22Rv1 (cell line): ENCODE data around the gene FBXO42.
"Not testable (repeated sequence)": the region's sequence is repeated elsewhere in the genome, so short reads cannot be mapped to it uniquely, and the experiment has no call there.

Experiments
- H3K27ac ChIP-seq: fragments of 450-650 bp; 2 replicates; pipeline ENCODE4 v1.5.1; 2017
- ZFX ChIP-seq: fragments of 450-650 bp; IDR thresholded peaks from 2 replicates; pipeline ENCODE4 v1.6.1; 2017; ENCODE audit warnings: antibody characterized with exemption, borderline replicate concordance
- TF ChIP-seq, protein P1 (sequence below): fragments of 450-650 bp; IDR thresholded peaks from 2 replicates; pipeline ENCODE4 v1.5.1; 2017; ENCODE audit warnings: mild to moderate bottlenecking

FBXO42 gene

DNA sequence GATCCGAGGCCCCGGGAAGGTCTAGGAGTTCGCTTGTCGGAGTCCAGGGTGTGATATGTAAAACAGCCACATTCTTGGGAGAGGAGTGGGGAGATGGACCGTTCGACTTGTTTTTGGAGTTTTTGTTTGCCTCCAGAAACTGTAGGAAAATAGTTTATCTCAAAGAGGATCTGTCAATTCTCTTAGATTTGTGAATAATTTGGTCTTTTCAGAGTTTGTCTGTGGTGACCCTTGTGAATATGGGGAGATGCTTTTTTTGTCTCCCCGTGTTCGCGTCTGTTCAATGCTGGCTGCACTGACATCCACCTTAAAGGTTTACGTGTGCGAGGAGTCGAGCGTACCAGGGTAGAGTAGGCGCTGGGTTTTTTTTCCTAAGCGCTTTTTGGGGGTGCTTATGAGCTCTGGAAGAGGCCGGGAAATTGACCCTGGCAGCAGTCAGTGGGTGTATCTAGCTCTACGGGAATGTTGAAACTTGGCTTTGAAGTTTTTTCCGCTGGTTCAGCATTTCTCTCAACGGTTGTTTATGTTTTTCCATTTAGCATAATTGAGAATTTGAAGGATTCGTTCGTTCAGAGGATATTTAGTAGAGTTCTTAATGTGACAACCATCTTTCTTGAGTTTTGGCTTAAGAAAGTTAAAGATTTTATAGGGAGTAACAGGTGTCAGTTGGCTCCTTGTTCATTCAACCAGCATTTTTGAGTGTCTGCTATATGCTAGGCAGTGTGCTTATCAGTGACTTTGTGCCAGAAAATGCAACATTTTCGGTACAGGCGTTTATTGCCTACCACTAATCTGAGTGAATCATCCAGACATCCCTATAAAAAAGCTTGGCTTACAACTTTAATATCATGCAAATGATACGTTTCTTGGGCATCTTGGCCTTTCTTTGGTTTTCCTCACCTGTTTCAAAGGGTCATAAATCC is 15.9 kb upstream of the FBXO42 start:
- H3K27ac ChIP-seq, result peak overlapping the region; percentile 88
- no peak for TF ChIP-seq ZFX
- TF ChIP-seq, protein P1, sequence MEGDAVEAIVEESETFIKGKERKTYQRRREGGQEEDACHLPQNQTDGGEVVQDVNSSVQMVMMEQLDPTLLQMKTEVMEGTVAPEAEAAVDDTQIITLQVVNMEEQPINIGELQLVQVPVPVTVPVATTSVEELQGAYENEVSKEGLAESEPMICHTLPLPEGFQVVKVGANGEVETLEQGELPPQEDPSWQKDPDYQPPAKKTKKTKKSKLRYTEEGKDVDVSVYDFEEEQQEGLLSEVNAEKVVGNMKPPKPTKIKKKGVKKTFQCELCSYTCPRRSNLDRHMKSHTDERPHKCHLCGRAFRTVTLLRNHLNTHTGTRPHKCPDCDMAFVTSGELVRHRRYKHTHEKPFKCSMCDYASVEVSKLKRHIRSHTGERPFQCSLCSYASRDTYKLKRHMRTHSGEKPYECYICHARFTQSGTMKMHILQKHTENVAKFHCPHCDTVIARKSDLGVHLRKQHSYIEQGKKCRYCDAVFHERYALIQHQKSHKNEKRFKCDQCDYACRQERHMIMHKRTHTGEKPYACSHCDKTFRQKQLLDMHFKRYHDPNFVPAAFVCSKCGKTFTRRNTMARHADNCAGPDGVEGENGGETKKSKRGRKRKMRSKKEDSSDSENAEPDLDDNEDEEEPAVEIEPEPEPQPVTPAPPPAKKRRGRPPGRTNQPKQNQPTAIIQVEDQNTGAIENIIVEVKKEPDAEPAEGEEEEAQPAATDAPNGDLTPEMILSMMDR, result no peak

DNA sequence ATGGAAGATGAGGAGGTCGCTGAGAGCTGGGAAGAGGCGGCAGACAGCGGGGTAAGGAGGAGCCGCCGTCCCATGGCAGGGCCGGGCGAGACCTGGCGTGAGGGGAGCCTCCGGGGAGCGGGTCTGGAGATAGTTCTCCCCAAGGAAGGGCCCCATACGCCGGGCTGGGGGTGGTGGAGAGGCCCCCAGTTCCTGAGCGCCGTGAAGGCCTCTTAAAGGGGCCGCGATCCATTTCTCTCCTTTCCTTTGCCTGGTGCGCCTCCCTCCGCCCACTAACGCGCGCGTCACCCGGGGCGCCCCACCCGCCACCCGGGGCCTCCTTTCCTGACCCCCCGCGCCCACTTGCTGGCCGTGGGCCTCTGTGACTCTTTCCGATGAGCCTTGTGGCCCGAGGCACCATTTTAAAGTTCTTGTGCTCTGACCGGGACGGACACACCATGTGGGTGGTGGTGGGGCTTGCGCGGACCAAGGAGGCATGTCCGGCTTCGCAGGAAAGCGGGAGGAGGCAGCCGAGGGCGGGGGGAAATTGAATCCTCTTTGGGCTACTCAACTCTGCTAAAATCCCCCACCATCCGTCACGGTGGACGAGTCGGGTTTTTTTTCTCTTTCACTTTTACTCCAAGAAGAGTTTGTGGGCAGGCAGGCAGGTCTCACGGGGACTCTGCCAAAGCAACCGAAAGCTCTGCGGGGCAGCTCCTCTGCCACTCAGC is 15.1 kb upstream of the FBXO42 start:
- peak; percentile 71; the same call in 1 of the 2 replicates for TF ChIP-seq ZFX
- TF ChIP-seq, protein P1, result no peak; the same call in 1 of the 2 replicates
- H3K27ac ChIP-seq, result peak overlapping the region; percentile 88

DNA sequence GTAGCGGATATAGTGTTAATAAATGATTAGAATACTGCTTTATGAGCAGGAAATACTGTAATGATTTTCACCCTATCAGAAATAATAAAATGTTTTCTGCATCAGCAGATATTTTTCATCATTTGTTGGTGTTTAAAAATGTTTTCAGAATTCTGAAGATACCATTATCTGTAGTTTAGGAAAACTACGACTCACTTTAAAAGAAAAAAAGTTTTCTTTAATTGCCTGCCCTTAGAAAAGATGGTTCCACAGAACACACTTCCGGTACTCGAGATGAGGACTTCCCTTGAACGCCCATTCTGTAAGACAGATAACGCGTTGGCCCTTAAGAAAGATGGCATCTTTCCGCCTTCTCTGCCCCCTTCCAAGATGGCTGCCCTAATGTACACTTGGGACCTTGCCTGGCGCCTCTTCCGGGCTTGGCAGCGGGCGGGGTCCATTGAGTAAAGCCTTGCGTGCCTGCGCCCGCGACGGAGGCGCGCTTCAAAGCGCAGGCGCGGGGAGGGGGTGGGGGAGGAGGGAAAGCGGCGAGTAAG is 14.5 kb upstream of the FBXO42 start, which contains the start of gene SZRD1:
TSS of gene SZRD1 (plus strand) at position 521 of the 536 bp plus-strand sequence. CDS start 16 bp downstream, outside the sequence.
- TF ChIP-seq, protein P1, result no peak
- no peak for TF ChIP-seq ZFX
- H3K27ac ChIP-seq, result peak within 1 kb of the TSS; percentile 88

DNA sequence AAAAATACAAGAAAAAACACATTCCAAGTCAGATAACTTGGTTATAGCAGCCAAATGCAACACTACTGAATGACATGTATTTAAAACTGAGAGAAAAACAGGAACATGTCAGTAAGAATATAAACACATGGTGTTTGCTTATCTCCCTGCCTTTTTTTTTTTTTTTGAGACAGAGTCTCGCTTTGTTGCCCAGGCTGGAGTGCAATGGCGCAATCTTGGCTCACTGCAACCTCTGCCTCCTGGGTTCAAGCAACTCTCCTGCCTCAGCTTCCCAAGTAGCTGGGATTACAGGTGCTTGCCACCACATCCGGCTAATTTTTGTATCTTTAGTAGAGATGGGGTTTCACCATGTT is 12.8 kb upstream of the FBXO42 start:
- H3K27ac ChIP-seq, result not testable (repeated sequence)

DNA sequence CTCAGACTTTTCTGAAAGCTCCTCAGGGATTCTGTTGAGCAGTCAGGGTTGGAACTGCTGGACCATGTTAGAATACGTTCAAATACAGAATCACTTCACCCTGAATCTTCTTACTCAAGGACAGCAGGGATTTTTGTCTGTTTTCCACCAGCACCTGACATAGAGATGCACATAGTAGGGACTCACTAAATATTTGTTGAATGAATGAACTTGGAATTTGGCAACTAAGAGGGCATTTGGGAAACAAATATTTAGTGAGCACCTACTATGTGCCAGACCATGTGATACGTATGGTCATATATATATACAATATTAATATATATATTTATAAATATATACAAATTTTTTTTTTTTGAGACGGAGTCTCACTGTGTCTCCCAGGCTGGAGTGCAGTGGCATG is 4.6 kb upstream of the FBXO42 start:
- no peak for TF ChIP-seq ZFX
- TF ChIP-seq, protein P1, result no peak
- H3K27ac ChIP-seq, result no peak overlapping the region

DNA sequence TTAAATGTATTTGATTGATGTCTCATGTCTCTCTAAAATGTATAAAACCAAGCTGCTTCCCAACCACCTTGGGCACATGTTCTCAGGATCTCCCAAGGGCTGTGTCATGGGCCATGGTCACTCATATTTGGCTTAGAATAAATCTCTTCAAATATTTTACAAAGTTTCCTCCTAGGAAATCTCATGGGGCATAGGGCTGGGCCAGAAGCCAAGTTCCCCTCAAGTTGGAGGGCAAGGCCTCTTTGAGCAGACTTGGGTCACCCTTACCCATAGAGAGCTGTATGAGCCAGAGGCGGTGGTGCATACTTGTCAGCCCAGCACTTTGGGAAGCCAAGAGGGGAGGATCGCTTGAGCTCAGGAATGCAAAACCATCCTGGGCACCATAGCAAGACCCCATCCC is 2.3 kb upstream of the FBXO42 start:
- no peak for TF ChIP-seq ZFX
- TF ChIP-seq, protein P1, result no peak
- H3K27ac ChIP-seq, result no peak overlapping the region

DNA sequence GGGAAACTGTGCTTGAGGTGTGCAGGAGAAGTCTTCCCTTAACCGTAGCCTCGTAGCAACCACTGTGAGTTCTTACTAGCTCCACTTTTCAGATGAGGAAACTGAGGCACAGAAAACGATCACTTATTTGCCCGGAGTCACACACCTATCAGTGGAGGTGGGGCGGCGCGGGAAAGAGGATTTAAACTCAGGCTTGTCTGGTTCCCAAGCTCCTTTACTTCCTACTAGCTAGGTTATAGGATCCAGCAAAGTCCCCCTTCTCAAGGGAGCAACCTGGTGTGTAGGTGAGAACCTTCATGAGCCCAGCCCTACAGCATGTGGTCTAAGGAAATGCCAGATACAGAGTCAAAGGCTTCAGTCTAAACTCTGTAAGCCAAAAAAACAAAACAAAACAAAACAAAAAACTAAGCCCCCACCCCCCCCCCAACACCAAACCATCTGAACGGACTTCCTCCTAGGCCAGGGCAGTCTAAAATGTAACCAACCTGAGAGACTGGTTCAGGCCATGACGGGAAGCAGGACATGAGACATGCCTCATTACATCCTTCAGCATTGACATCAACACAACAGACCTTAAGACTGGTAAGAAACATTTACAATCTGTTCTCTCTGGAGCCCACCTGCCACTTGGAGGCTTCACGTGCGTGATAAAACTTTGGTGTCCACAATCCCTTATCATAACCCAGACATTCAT is 709 bp upstream of the FBXO42 start:
- peak overlapping the region; percentile 75 for H3K27ac ChIP-seq
- TF ChIP-seq, protein P1, result no peak
- no peak for TF ChIP-seq ZFX
